UCSD-AML1 (cell line): ENCODE data around the gene PACSIN2.
"Not testable (repeated sequence)": the region's sequence is repeated elsewhere in the genome, so short reads cannot be mapped to it uniquely, and the experiment has no call there.

Experiments used
- DNase-seq: peaks from one replicate; lab custom pipeline; 2025; ENCODE audit not compliant: unreplicated experiment; lab: John Stamatoyannopoulos, UW

Gene PACSIN2

GRCh38 chr22:42947211-42947990 is 67.5 kb downstream of the PACSIN2 start:
- no peak for DNase-seq

DNA sequence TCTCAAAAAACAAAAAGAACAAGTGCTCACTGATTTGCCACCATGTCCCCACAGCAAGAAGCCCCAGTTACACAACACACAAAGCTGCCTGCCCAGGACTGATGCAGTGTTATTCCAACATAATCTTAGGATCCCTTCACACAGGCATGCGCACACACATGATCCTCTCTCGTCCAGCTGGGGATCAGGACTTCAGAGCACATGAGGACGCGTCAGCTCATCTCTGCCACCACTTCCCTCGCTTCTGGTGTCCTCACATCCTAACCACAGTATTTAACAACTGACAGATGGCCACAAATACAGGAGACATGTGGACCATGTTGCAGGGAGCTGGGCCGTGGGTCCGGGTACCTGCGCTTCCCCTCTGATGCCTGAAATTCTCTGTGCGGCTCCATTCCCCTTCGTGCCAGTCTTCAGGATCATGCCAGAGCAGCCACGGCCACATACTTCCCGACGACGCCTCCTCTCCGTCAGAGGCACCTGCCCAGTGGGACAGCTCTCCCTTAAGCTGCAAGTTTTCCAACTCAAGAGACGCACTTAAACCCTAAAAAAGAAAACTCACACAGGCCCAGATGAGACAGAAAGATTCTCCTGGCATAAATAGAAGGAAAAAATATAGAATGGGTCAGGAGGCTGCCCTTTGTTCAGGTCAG is 68.3 kb downstream of the PACSIN2 start:
- DNase-seq: no peak

DNA sequence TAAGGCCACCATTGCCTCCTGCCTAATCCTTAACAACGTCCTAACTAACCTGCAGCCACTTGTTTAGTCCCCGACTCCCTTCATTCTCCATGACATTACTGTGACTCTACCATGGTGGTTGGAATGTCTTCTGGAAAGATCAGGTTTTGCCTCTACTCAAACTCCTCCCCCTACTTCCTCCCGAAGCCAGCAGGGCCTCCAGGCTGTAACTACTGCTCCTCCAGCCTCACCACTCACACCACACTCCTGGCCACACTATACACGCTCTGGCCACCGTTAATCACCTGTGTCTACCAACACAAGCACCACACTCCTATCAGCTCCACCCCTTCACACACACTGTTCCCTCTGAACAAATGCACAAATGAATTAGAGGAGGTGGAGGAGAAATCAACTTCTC is 69.2 kb downstream of the PACSIN2 start:
- no peak for DNase-seq

DNA sequence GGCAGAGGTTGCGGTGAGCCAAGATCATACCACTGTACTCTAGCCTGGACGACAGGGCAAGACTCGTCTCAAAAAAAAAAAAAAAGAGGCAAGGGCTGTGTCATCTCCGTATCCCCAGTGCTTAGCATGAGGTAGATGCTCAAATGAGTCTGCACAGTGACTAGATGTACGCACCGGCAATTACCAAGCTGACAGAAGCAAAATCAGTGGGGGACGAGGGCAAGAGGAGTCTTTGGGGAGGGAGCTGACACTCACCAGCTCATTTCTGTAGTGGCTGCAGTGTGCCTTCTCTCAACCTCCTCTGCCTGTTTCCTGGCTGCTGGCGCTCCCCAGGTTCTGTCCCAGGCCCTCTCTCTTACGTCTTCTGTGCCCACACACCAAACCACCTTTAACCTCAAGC is 69.9 kb downstream of the PACSIN2 start:
- DNase-seq: no peak

GRCh38 chr22:42944409-42944808 is 70.5 kb downstream of the PACSIN2 start:
- DNase-seq: no peak

DNA sequence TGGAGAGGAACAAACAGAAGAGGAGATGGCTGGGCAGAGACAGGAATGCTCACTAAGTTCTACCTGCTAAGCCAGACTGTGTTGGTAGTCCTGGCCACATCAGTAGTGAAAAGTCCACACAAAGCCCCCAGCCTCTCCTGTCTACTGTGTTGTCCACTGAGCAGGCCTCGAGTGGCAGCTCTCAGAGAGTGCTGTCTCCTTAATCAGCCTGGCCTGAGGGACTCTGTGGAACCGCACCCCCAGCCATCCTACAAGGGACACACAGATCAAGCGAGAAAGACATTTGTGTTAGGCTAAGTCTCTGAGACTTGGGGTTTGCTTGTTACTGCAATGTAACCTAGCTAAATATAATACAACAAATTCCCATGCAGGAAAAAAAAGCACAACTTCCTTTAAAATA is 71.0 kb downstream of the PACSIN2 start:
- no peak for DNase-seq

- no peak for DNase-seq
Measured at GRCh38 chr22:42942351-42942750, 72.6 kb downstream of the PACSIN2 start.

DNA sequence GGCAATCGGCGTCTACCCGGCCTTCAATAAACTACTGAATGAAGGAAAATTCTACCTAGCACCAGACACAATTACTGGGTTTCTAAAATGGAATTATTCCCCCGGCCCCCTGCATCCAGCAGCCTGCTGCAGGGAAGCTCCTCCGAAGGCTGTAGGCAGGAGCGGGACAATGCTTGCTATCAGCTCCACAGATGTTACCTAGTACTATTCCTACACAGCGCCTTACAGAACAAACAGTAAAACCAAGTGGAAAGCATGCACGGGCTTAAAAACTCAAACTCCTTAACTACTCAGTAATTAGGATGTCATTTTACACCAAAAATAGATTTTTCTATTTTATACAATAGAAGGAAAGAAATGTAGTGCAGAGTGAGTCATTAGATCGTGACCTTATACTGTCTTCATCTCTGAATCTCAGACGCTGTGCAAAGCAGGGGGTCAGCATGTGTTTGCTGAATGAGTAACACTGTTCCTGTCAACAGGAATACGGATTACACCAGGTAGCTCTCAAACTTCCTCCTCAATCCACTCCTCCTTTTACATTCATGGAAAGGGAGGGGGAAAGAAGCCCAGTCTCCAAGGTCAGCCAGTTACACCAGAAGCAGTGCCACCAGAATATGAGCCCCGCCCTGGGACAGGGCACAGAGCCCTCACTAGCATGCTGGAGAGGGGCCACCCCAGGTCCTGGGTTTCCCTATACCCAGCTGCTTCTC is 74.9 kb downstream of the PACSIN2 start:
- no peak for DNase-seq

- no peak for DNase-seq
Measured at GRCh38 chr22:42939451-42939881, 75.5 kb downstream of the PACSIN2 start.

DNA sequence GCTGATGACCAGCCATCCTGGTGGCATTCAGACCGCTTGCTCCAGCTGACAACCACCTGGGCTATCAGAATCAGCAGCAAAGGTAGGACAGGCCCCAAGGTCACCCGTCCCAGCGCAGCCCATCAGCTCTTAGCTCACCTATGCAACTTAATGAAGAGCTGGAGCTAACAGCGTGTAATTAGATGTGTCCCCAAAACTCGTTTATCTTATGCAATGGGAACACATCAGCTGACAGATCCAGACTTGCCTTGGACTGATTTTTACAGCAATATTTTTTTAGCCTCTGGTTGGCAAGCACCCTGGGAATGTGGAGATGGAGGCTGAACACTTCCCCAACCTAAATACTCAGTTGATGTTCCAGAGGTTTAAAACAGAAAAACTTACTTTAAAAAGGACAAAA is 76.0 kb downstream of the PACSIN2 start:
- DNase-seq: no peak

GRCh38 chr22:42938449-42938848 is 76.5 kb downstream of the PACSIN2 start:
- no peak for DNase-seq

DNA sequence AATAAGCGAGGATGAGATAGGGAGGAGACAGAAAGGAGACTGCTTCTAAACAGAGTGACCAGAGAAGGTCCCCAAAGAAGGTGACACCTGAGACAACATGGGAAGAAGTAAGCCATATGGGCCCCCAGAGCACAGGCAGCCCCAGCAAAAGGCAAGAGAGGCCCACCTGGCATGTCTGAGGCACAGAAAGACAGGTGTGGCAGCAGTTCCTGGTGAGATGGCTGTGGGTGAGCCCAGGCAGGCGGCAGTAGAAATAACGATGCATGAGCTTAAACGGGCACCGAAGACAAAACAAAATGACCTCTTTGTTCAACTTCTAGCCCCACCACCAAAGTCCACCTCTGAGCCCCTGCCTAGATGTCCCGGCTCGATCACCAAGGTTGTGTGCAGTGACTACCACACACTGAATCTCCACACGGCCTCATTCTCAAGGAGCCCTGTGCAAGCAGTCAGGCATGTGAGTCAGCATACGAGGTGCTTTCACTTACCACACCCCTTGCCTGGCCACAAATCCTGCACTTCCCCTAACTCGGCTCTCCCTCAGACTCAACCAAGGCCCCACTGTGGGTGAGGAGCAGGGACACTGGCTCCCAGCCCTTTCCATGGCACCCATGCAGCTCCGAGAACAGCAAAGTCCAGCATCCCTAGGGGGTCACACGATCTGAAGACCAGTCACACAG is 77.6 kb downstream of the PACSIN2 start:
- DNase-seq: peak; percentile 61

DNA sequence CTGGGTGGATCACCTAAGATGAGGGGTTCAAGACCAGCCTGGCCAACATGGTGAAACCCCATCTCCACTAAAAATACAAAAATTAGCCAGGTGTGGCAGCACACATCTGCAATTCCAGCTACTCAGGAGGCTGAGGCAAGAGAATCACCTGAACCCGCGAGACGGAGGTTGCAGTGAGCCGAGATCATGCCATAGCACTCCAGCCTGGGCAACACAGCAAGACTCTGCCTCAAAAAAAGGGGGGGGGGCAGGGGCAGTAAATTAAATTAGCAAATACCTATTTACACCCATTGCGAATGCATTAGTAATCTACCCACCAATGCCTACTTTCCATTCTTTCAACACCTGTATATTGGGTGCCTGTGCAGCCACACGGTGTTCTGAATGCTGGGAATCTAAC is 78.3 kb downstream of the PACSIN2 start:
- not testable (repeated sequence) for DNase-seq

DNA sequence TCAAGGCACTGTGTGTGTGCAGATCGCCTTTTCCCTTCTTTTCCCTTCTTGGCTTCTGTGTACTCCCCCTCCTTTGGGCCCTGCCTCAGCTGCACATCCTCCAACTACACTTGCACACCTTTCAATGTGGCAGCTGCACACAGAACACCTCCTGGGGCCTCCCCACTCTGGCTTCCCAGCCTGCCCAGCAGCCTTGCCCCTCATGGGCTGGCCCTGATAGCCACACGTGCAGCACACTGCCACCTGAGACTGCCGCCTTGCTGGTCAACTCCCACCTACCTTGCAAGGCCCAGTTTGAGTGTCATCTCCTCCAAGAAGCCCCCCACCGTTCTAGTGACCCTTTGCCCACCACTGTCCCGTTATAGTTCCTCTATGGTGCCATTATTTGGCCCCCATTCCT is 80.6 kb downstream of the PACSIN2 start:
- DNase-seq: no peak

- DNase-seq: peak; percentile 54
Measured at GRCh38 chr22:42933485-42934091, 81.4 kb downstream of the PACSIN2 start.

DNA sequence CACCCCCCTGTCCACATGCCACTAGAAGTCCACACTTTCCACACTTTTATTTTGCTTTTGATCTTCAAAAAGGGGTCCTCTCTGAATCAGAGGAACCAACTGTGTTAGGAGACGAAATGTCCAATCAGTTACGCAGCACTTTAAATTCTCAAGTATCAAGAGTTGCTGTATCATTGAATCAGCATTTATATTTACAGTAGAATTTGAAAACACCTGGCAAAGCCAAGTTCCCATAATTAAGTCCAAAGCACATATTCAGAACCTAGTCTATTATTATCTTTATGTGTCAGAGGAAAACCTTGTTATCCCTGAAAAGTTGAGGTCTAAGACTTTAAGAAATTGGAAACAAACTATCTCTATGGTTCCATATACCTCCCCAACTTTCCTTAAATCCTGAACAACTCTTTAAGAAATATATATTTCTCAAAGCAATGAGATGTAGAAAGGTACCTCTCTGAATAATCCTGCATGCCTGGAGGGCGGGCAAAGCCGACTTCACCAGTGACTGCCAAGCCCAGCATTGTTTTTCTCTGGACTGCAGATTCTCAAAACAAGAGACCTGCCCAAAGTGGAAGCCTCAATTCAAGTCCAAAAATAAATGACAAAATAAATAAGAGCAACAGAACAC is 82.0 kb downstream of the PACSIN2 start:
- no peak for DNase-seq

DNA sequence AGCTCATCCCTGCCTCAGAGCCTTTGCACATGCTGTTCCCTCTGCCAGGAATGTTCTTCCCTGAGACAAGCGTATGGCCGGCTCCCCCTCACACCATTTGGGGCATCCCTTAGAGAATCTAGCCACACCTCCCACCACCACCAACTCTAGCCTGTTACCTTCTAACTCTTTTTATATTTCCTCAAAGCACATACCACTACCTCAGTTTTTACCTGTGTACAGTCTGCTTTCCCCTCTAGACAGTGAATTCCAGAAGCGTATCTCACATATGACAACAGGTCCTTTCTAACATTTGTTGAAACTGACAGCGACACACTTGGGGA is 82.8 kb downstream of the PACSIN2 start:
- no peak for DNase-seq

DNA sequence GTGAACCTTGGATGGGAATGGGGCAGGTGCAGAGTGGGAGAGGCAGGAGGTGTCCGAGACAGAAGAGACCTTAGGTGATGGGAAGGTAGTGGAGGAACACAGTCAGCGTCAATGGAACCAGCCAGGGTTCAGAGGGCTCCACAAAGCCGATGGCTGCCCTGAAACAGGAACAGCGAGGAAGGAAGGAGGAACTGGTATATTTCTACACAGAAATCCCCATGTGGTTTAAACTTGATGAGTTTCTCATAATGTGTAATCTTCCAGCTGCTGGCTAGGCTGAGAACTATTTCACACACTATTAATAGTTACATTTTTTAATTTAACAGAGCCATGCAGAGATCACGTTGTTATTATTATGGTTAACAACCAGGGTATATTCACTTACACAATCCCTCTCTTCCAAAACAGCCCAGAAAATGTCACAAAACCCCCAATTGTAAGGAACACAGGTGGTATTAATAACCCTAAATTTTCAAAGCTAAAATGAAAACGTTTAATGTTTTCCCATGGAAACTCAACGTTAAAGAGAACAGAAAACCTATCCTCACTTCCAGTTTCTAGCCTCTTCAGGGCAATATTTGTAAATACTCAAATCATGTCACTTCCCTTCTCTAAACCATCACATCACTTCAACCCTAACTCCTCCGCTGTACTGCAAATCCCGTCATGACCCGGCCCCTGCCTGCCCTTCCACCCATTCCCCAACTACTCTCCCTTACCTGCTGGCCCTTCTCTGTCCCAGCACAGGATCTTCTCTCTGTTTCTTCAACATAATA is 83.3 kb downstream of the PACSIN2 start:
- DNase-seq: no peak

DNA sequence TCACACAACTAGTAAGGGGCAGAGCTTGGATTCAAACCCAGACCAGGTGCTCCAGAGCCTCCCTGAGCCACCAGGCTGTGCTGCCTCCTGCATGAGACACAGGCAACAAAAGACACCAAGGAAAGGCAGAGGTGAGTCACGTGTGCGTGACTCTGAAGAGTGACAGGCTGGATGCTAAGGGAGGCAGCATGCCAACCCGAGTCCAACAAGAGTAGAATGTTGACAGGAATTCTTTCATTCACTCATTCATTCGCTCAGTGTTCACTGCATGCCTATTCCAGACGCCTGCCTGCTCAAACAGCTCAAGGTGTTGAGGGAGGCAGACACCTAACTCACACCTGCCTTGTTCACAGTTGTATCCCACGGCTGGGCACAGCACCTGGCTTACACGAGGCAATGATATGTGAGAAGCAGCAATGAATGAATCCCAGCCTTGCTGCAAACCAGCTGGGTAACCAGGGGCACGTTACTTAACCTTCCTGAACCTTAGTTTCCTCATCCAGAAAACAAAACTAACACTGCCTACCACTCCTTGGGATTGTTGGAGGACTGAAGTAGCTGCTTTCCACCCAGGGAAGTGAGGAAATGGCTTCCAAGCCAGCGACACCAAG is 84.0 kb downstream of the PACSIN2 start:
- no peak for DNase-seq

- no peak for DNase-seq
Measured at GRCh38 chr22:42929838-42930155, 85.2 kb downstream of the PACSIN2 start.
